ENCODE results near the gene VTCN1.

GRCh38 chr1:117096951-117097408, 113.7 kb downstream of the VTCN1 start:
- TF ChIP-seq POLR2A (IDR thresholded peaks at IDR 0.05; ENCODE audit: low read depth, low read length) (no peak), POLR2AphosphoS5 (IDR thresholded peaks at IDR 0.05; ENCODE audit: low read depth, low read length) (no peak)
